Mucosa of stomach (tissue), 1 donor: ENCODE data around the gene UBE2L6.
"Not testable (repeated sequence)": the region's sequence is repeated elsewhere in the genome, so short reads cannot be mapped to it uniquely, and the experiment has no call there.

ENCODE experiments used
- H3K27me3 ChIP-seq: one replicate; pipeline ENCODE4 v1.7.0; 2013; ENCODE audit warnings: mild to moderate bottlenecking, low read length; ENCODE audit not compliant: control insufficient read depth, insufficient read depth
- H3K36me3 ChIP-seq: one replicate; pipeline ENCODE4 v1.7.0; 2013; ENCODE audit warnings: low read length; ENCODE audit not compliant: control insufficient read depth, insufficient read depth
- H3K4me1 ChIP-seq: one replicate; pipeline ENCODE4 v1.7.0; 2013; ENCODE audit warnings: mild to moderate bottlenecking, low read length; ENCODE audit not compliant: control insufficient read depth, insufficient read depth
- H3K4me3 ChIP-seq: one replicate; pipeline ENCODE4 v1.7.0; 2013; ENCODE audit warnings: low read length
- H3K9ac ChIP-seq: one replicate; pipeline ENCODE4 v1.7.0; 2013; ENCODE audit warnings: mild to moderate bottlenecking, low read length, moderate library complexity
- H3K9me3 ChIP-seq: one replicate; pipeline ENCODE4 v1.7.0; 2013; ENCODE audit warnings: mild to moderate bottlenecking, low read length, moderate library complexity; ENCODE audit not compliant: control insufficient read depth
- donor health status: Pancreatic carcinoma.

UBE2L6 gene

DNA sequence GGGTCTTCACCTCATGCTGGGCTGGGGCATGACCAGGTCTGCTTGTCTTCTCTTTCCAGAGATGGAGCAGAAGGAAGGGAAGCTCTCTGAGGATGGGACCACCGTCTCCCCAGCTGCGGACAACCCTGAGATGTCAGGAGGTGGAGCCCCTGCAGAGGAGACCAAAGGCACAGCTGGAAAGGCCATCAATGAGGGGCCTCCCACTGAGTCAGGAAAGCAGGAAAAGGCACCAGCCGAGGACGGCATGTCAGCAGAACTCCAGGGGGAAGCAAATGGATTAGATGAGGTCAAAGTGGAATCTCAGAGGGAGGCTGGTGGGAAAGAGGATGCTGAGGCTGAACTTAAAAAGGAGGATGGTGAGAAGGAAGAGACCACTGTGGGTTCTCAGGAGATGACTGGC, 24.9 kb downstream of the UBE2L6 start:
- Histone ChIP-seq H3K27me3 (no peaks in the 10 kb centered on the region), H3K36me3 (no peaks in the 10 kb centered on the region), H3K4me1 (no peaks in the 10 kb centered on the region), H3K4me3 (no peak overlapping the region), H3K9ac (no peak overlapping the region), H3K9me3 (no peaks in the 10 kb centered on the region)

DNA sequence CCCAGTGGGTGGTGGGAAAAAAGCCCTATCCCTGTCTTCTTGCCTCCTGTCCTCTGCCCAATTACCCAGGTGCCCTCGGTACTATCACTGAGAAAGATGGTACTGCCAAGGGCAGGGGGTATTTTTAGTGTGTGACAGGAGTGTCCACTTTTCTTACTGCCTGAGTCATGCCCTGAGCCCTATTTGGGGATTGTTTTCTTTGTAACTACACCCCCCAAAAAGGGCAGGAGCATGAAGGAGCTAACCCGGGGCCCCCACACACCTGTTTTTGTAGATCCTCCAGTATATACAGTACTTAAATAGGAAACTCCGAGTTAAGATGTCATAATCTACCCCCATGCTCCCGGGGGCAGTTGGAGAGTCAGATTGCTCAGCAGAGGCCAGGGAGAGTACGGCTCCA, 26.3 kb downstream of the UBE2L6 start:
- Histone ChIP-seq H3K27me3 (no peaks in the 10 kb centered on the region), H3K9ac (no peak overlapping the region)

DNA sequence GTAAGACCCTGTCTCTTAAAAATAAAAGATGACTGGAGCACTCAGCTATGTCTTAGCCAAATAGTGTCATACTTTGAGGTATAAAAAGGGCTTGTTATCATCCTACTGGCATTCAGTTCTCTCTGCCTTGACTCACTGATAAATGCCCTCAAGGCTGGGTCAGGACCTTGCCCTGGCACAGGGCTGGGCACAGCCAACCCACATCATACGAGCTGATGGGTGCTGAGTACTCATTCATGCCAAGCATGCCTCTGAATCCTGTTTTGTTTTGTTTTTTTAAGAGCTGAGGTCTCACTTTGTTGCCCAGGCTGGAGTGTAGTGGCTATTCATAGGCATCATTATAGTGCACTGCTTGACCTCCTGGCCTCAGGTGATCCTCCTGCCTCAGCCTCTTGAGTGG, 28.1 kb downstream of the UBE2L6 start:
- Histone ChIP-seq H3K9me3 (no peaks in the 10 kb centered on the region), H3K27me3 (no peaks in the 10 kb centered on the region), H3K4me3 (no peak overlapping the region), H3K9ac (peak overlapping the region; percentile 39), H3K4me1 (no peaks in the 10 kb centered on the region), H3K36me3 (no peaks in the 10 kb centered on the region)

More for the DNA sequence above, 26.3 kb downstream of the UBE2L6 start:
- Histone ChIP-seq H3K36me3 (no peaks in the 10 kb centered on the region), H3K4me3 (no peak overlapping the region), H3K4me1 (no peaks in the 10 kb centered on the region), H3K9me3 (no peaks in the 10 kb centered on the region)

DNA sequence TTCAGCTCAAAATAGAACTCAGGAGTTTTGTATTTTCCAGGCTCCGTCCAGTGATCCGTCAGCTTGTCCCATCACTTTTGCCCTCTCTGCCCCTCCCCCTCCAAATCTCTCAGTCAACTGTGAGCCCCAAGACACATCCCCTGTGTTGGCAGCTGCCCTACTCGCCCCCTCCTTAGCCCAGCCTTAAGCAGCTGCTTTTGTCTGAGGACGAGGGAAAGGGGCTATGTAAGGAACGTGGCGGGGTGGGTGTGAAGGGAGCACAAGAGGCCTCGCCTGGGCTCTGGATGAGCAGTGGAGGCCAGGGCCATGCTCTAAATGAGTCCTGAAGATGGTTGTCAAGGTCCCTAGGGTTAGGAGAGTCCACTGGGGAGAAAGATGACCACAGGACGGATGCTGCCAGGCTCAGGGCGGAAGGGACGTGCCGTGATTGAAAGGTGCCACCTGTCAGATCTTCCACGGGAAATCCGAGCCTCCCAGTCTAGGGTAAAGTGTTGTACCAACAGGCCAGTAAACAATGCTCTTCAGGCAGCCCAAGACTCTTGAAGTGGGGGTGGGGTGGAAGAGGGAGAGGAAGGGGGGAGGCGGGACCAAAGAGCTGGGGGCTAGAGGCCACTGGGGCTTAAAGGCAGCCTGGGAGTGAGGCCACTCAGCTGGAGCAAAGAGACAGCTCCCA, 30.4 kb downstream of the UBE2L6 start, which contains the start of gene SMTNL1:
Gene SMTNL1 (plus strand): TSS at position 649 of the 673 bp plus-strand sequence. CDS start 5,048 bp downstream, outside the sequence.
- H3K4me3 ChIP-seq: no peak within 1 kb of the TSS
- no peaks in the 10 kb centered on the region for H3K4me1 ChIP-seq
- H3K27me3 ChIP-seq: no peaks in the 10 kb centered on the region
- no peak within 1 kb of the TSS for H3K9ac ChIP-seq
- no peaks in the 10 kb centered on the region for H3K36me3 ChIP-seq
- no peaks in the 10 kb centered on the region for H3K9me3 ChIP-seq

DNA sequence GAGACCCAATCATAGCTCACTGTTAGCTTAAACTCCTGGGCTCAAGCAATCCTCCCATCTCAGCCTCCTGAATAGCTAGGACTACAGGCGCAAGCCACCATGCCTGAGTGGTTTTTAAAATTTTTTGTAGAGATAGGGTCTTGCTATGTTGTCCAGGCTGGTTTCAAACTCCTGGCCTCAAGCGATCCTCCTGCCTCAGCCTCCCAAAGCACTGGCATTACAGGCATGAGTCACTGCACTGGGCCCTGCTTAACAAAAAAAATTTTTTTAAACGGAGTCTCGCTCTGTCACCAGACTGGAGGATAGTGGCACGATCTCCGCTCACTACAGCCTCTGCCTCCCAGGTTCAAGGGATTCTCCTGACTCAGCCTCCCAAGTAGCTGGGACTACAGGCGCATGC, 33.0 kb downstream of the UBE2L6 start:
- H3K27me3 ChIP-seq, H3K4me1 ChIP-seq, H3K9ac ChIP-seq, H3K9me3 ChIP-seq, H3K36me3 ChIP-seq, H3K4me3 ChIP-seq: not testable (repeated sequence)

DNA sequence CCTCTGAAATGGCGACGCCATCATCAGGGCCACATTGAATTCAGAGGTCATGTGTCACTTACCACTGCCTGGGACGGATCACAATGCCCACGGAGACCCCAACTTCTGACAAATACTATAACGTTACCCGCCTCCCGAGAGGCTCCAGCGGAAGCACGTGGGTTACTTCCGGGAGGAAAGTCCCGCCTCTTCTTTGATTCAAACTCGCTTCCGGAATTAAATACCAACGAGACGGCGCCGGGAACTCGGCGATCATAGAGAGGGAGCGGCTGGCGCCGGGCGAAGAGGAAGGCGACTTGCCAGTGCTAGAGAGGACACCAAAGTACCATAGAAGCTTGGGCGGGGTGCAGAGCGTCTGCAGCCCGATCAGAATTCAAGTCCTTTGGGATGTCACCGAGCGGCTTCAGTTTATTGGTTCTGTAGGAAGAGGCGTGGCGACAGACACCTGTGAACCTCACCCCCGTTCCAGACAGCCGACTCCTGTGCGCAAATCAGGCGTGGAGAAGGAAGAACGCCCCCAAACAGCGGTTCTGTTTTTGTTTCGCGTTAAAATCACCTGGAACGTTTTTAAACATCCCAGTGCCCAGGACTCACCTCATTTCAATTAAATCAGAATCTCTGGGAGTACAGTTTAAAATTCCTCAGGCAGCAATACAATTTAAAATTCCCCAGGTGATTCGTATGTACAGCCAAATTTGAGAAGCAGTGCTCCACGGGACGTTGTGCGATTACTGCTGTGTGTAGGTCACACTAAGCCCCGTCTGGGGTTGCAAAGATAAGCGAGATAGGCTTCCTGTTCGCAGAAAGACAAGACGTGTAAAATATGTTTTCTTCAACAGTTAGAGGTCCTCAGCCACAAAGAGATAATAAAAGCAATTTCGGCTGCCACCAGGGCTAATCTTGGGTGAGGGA, 36.6 kb downstream of the UBE2L6 start, which contains the start of gene TIMM10:
Gene TIMM10 (minus strand): TSS at position 159 of the 912 bp plus-strand sequence. CDS start 565 bp downstream, outside the sequence.
- Histone ChIP-seq H3K27me3 (no peaks in the 10 kb centered on the region), H3K36me3 (no peaks in the 10 kb centered on the region), H3K9ac (peak within 1 kb of the TSS; percentile 76), H3K9me3 (no peaks in the 10 kb centered on the region), H3K4me3 (peak within 1 kb of the TSS; percentile 71), H3K4me1 (peaks cover 10% of the 10 kb centered on the region)

DNA sequence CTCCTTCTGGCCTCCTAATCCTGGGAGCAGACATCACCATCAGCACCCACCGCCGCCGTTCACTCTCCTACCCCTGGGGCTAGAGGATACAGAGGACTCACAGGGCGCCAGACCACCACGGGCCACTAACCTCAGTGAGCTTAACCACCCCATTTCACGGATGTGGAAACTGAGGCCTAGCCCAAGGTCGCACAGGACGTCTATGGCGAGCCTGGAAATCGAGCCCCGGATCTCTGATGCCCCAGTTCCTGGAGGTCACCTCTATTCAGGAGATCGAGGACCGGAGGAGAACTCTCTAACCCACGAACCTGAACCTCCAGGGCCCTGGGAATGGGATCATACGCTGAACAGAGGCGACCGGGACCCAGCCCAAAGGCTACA, 37.3 kb downstream of the UBE2L6 start:
- H3K27me3 ChIP-seq: no peaks in the 10 kb centered on the region
- H3K9me3 ChIP-seq: no peaks in the 10 kb centered on the region
- no peaks in the 10 kb centered on the region for H3K36me3 ChIP-seq
- peak overlapping the region; percentile 71 for H3K4me3 ChIP-seq
- peak overlapping the region; percentile 76 for H3K9ac ChIP-seq
- peaks cover 10% of the 10 kb centered on the region for H3K4me1 ChIP-seq

DNA sequence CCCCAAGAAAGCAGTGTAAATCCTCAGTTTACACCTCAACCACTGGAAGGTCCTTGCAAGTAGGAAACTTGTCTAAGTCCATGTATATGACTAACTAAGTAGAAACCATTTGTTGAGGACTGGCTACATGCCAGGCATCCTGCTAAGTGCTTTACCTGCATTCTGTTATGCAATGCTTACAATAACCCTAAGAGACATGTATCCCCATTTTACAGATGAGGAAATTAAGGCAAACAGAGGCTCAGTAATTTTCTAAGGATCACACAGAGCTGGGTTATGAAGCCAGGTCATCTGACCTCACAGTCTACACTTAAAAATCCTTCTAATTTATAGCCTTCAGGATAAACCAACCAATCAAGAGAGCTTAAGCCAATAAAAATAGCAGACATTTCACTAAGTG, 38.5 kb downstream of the UBE2L6 start:
- Histone ChIP-seq H3K9me3 (no peaks in the 10 kb centered on the region), H3K27me3 (no peaks in the 10 kb centered on the region), H3K4me3 (no peak overlapping the region), H3K9ac (no peak overlapping the region), H3K36me3 (no peaks in the 10 kb centered on the region), H3K4me1 (peaks cover 10% of the 10 kb centered on the region)

DNA sequence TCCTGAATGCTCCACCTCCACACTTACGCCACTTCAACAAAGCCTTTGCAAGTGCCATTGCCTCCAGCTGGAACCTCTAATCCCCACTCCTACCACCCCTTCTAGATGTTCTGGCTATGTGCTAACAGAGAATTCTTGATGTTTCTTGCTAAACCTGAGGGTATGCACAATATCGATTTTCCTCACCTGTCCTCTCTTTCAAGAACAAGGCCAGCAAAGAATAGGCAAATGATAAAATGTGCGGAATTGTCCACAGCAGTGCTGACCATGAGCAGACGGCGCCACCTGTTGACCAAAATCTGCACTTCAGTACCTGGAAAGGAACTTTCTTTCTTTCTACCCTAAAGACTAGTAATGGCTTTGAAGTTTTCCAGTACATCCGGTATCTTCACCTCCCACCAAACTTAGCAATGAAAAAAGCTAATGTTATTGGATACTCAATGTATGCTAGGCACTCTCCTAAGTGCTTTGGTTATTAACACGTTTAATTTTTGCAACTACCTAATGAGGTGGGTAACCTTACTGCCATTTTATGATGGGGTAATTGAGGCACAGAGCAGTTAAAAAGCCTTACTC, 40.3 kb downstream of the UBE2L6 start:
- H3K9me3 ChIP-seq: no peaks in the 10 kb centered on the region
- no peaks in the 10 kb centered on the region for H3K36me3 ChIP-seq
- no peaks in the 10 kb centered on the region for H3K27me3 ChIP-seq
- H3K4me3 ChIP-seq: no peak overlapping the region
- H3K4me1 ChIP-seq: peaks cover 10% of the 10 kb centered on the region
- no peak overlapping the region for H3K9ac ChIP-seq

DNA sequence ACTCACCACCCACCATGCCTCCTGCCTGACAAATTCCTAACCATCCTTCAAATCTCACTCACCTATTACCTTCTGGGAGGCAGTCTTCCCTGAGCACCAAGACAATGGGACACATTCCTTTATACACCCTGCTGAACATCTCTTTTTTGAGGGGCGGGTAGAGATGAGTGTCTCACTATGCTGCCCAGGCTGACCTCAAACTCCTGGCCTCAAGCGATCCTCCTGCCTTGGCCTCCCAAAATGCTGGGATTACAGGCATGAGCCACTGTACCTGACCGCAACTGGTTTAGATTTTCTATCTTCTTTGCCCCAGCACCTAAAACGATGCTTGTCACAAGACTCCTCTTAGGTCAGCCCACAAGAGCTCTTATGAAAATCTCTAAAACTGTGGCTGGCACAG, 44.1 kb downstream of the UBE2L6 start:
- Histone ChIP-seq H3K9ac (no peak overlapping the region), H3K4me3 (no peak overlapping the region), H3K27me3 (no peaks in the 10 kb centered on the region), H3K4me1 (no peaks in the 10 kb centered on the region), H3K9me3 (no peaks in the 10 kb centered on the region), H3K36me3 (no peaks in the 10 kb centered on the region)

DNA sequence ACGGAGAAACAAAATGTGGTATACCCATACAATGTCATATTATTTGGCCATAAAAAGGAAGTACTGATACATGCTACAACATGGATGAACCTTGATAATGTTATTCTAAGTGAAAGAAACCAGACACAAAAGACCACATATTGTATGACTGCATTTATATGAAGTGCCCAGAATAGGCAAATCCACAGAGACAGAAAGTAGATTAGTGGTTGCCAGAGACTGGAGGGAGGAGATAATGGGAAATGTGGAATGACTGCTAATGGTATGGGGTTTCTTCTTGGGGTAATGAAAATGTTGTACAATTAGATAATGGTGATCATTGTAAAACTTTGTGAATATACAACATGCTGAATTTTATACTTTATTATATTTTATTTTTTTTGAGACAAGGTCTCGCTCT, 46.4 kb downstream of the UBE2L6 start:
- no peaks in the 10 kb centered on the region for H3K4me1 ChIP-seq
- H3K27me3 ChIP-seq: no peaks in the 10 kb centered on the region
- H3K9ac ChIP-seq: no peak overlapping the region
- no peak overlapping the region for H3K4me3 ChIP-seq
- no peaks in the 10 kb centered on the region for H3K9me3 ChIP-seq
- H3K36me3 ChIP-seq: no peaks in the 10 kb centered on the region

DNA sequence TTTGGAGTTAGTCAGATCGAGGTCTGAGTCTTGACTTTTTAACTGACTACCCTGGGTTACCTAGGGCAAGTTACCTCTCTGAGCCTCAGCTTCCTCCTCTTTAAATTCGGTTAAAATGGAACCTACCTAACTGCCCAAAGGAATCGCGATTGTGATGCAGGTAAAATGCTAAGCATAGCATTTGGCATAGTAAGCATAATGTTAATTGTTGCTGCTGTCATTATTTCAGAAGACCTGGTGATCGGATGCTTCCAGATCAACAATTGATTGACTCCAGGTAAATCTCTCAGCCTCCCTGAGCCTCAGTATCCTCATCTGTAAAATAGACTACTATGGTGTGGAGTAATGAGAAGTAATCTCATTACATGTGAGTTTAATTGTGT, 51.4 kb downstream of the UBE2L6 start:
- Histone ChIP-seq H3K36me3 (no peaks in the 10 kb centered on the region), H3K27me3 (no peaks in the 10 kb centered on the region), H3K4me3 (peak overlapping the region; percentile 82), H3K9me3 (no peaks in the 10 kb centered on the region), H3K4me1 (peaks cover 14% of the 10 kb centered on the region), H3K9ac (peak overlapping the region; percentile 70)
